Heart left ventricle (tissue), 16 donors: ENCODE measurements around the gene PI4KA. TPM values are rescaled to one million over a fixed set of nuclear protein-coding genes. Genes with fewer than 3 reads are reported as not detected.
A peak's percentile ranks its signal among the peaks of the same experiment; 100 is the strongest.

Experiments
- ATAC-seq, 4 donors: fragments of 200-7000 bp; cut with Tn5 transposase; one replicate each; pipeline ENCODE4 v1.9.1; 2020 to 2022; ENCODE audit warnings: moderate library complexity in 4 of 4, mild to moderate bottlenecking in 3 of 4, moderate number of reproducible peaks in 1 of 4
- DNase-seq, 5 donors: peaks; one replicate each; pipeline ENCODE4 v3.0.0-alpha.2; 2020
- H3K27ac ChIP-seq, 12 donors: fragments of 200-600 bp; sonication (generic) in 4 of 12; one replicate each; pipeline versions ENCODE4 v1.5.0 to v1.8.0; 2016 to 2022; ENCODE audit warnings: mild to moderate bottlenecking in 2 of 12
- H3K27me3 ChIP-seq, 9 donors: fragments of 200-600 bp; sonication (generic) in 2 of 9; one replicate each; pipeline versions ENCODE4 v1.5.1 to v1.8.0; 2016 to 2022; ENCODE audit warnings: mild to moderate bottlenecking in 3 of 9
- H3K36me3 ChIP-seq, 9 donors: fragments of 200-600 bp; sonication (generic) in 2 of 9; one replicate each; pipeline versions ENCODE4 v1.5.0 to v1.8.0; 2018 to 2022; ENCODE audit warnings: mild to moderate bottlenecking in 2 of 9
- H3K4me1 ChIP-seq, 12 donors: fragments of 200-600 bp; sonication (generic) in 4 of 12; one replicate each; pipeline versions ENCODE4 v1.5.0 to v1.8.0; 2016 to 2022; ENCODE audit warnings: mild to moderate bottlenecking in 3 of 12
- H3K4me3 ChIP-seq, 12 donors: fragments of 200-600 bp; sonication (generic) in 4 of 12; one replicate each; pipeline versions ENCODE4 v1.5.0 to v1.8.0; 2017 to 2022; ENCODE audit warnings: mild to moderate bottlenecking in 9 of 12, moderate library complexity in 4 of 12
- H3K9me3 ChIP-seq, 12 donors: fragments of 200-600 bp; sonication (generic) in 4 of 12; one replicate each; pipeline versions ENCODE4 v1.5.0 to v1.8.0; 2016 to 2022; ENCODE audit warnings: mild to moderate bottlenecking in 1 of 12
- CTCF ChIP-seq, 12 donors: fragments of 200-600 bp; sonication (generic) in 4 of 12; IDR thresholded peaks; one replicate each; pipeline versions ENCODE4 v1.5.0 to v1.8.0; 2018 to 2022; ENCODE audit warnings: antibody characterized with exemption in 12 of 12, mild to moderate bottlenecking in 5 of 12
- POLR2A ChIP-seq, 2 donors: fragments of 450-650 bp; IDR thresholded peaks; one replicate each; pipeline ENCODE4 v1.6.1; 2017; ENCODE audit warnings: antibody characterized with exemption in 2 of 2, mild to moderate bottlenecking in 2 of 2, moderate library complexity in 2 of 2
- WGBS, 4 donors: extraction: QIAGEN DNeasy Blood & Tissue Kit in 2 of 4; methylation state at CpG; one replicate each; pipeline versions ENCODE4 v1.1.5 to v1.1.7; 2013 to 2018; 5-methylcytosine and 5-hydroxymethylcytosine counted together
- intact Hi-C, 10 donors: fragments of 100-400 bp; cut with DNase I; formaldehyde crosslinking; loops; one replicate each; pipeline versions ENCODE4 v1.11.1 to v1.14.2; 2022
- polyA plus RNA-seq, 2 donors: library from polyadenylated mRNA; stranded (reverse); fragments of 200-250 nt; gene quantifications; one replicate each; pipeline ENCODE4 v1.2.3, GENCODE V29; 2013
- total RNA-seq, 9 donors: library from RNA; depleted of rRNA in 2 of 9; stranded (reverse); fragments of >200 nt in 2 of 9; fragmentation: NEBNext Ultra II Directional in 3 of 9; extraction: Animal tissue kit (Norgen Biotek cat#: 25700) in 3 of 9; gene quantifications; one replicate each; pipeline versions ENCODE4 v1.1.0 to v1.2.4, GENCODE V29; 2016 to 2023
- donor health status: ischemic (EF 13 %, LVEDD 7.1; RV severe dilation, severe dysfunction).
- donor health status: healthy with polysubstance abuse.
- donor health status: DM: no; HTN: yes; CAD: no.
- donor health status: DM: no; HTN: no; CAD: no.
- donor health status: ischemic (EF 25% LVEDD 6.9; RV normal size, moderate dysfunction).
- donor health status: ischemic (EF 25% LVEDD 5.7; RV mildly dilated, moderate dysfunction).
- donor health status: healthy.
- donor health status: DM: yes; HTN: yes; CAD: no.
- donor health status: ischemic (EF 35%, LVEDD 5.7; RV mildly dilated, moderate dysfunction).
- donor health status: nonischemic (EF 11% LVEDD 7.7; RV severe dilation, severe dysfunction).
- donor health status: DM: yes; HTN: yes; CAD: no.
- donor health status: PGD.
- donor health status: ischemic (EF 29% LVEDD 5.4; RV normal size, mild dysfunction).
- donor health status: nonischemic (EF 23%, LVEDD 6.1; RV moderate dilation, normal function).

Gene PI4KA
- total and polyA plus RNA-seq, 11 donors: 20.6 to 66.4 (median 46.9) TPM

- TF ChIP-seq CTCF (IDR thresholded peaks at IDR 0.05) (no peak), POLR2A (IDR thresholded peaks at IDR 0.05) (no peak)
- Histone ChIP-seq H3K9me3 (no peaks in the 10 kb centered on the region), H3K4me1 (peaks cover 0 to 24% (median 7%) of the 10 kb centered on the region in 12 donors), H3K27ac (no peak overlapping the region), H3K36me3 (peaks cover 0 to 58% (median 44%) of the 10 kb centered on the region in 9 donors), H3K27me3 (no peaks in the 10 kb centered on the region), H3K4me3 (no peak overlapping the region)
- DNase-seq (no peak), ATAC-seq (no peak)
- intact Hi-C loops: no loop called here
- WGBS, 4 donors: 91 to 95% (median 92%) methylated on average over 3 of the region's 3 CpGs
Observed at GRCh38 chr22:20785415-20785814, 73.2 kb downstream of the PI4KA start.

- TF ChIP-seq POLR2A (IDR thresholded peaks at IDR 0.05) (no peak), CTCF (IDR thresholded peaks at IDR 0.05) (peak; percentile 42 to 73 (median 61))
- peaks cover 0 to 24% (median 7%) of the 10 kb centered on the region in 12 donors for H3K4me1 ChIP-seq
- no peaks in the 10 kb centered on the region for H3K27me3 ChIP-seq
- peak in 1 of 4 donors; percentile 28 for ATAC-seq
- no peak for DNase-seq
- H3K27ac ChIP-seq: no peak overlapping the region
- no peaks in the 10 kb centered on the region for H3K9me3 ChIP-seq
- intact Hi-C loops: no loop called here
- H3K36me3 ChIP-seq: peaks cover 0 to 59% (median 45%) of the 10 kb centered on the region in 9 donors
- WGBS, 4 donors: 72 to 80% (median 74%) methylated on average over 14 of the region's 14 CpGs
- no peak overlapping the region for H3K4me3 ChIP-seq
Observed at GRCh38 chr22:20783844-20784723, 74.5 kb downstream of the PI4KA start.

- Histone ChIP-seq H3K4me3 (no peak overlapping the region), H3K27ac (no peak overlapping the region), H3K9me3 (no peaks in the 10 kb centered on the region), H3K36me3 (peaks cover 0 to 59% (median 44%) of the 10 kb centered on the region in 9 donors), H3K4me1 (peaks cover 0 to 28% (median 7%) of the 10 kb centered on the region in 12 donors), H3K27me3 (no peaks in the 10 kb centered on the region)
- 96 to 99% (median 98%) methylated on average over 3 of the region's 3 CpGs for WGBS, 4 donors
- DNase-seq (no peak), ATAC-seq (no peak)
- intact Hi-C loops: no loop called here
- TF ChIP-seq POLR2A (IDR thresholded peaks at IDR 0.05): no peak
- no peak for TF ChIP-seq CTCF (IDR thresholded peaks at IDR 0.05)
Observed at GRCh38 chr22:20783300-20783673, 75.3 kb downstream of the PI4KA start.

GRCh38 chr22:20782596-20783299 is 75.9 kb downstream of the PI4KA start:
- ATAC-seq: no peak
- H3K36me3 ChIP-seq: peaks cover 0 to 54% (median 39%) of the 10 kb centered on the region in 9 donors
- WGBS, 4 donors: 95 to 97% (median 95%) methylated on average over 4 of the region's 4 CpGs
- no peak for DNase-seq
- no peak overlapping the region for H3K4me3 ChIP-seq
- H3K4me1 ChIP-seq: peaks cover 0 to 28% (median 9%) of the 10 kb centered on the region in 12 donors
- H3K27me3 ChIP-seq: no peaks in the 10 kb centered on the region
- H3K9me3 ChIP-seq: no peaks in the 10 kb centered on the region
- no peak for TF ChIP-seq POLR2A (IDR thresholded peaks at IDR 0.05)
- no peak for TF ChIP-seq CTCF (IDR thresholded peaks at IDR 0.05)
- intact Hi-C loops: no loop called here
- H3K27ac ChIP-seq: no peak overlapping the region
